HepG2 (cell line): ENCODE results near the gene OR4D9. TPM values are rescaled to one million over a fixed set of nuclear protein-coding genes. Genes with fewer than 3 reads are reported as not detected.

Experiments used
- AHR ChIP-seq: IDR thresholded peaks from 2 replicates; pipeline ENCODE4 v1.6.1; 2018; ENCODE audit warnings: missing genetic modification reagents, missing compliant biosample characterization
- FIP1L1 ChIP-seq: fragments of 200-400 bp; formaldehyde crosslinking; IDR thresholded peaks from 2 replicates; pipeline ENCODE4 v1.6.1; 2018; ENCODE audit warnings: low read depth, mild to moderate bottlenecking, low read length, moderate library complexity, borderline replicate concordance; ENCODE audit not compliant: insufficient read depth
- FOXP1 ChIP-seq, 2 experiments: fragments of 450-650 bp in 1 of 2; IDR thresholded peaks; 2 replicates each; pipeline ENCODE4 v1.6.1; 2017 to 2018; ENCODE audit warnings: antibody characterized with exemption in 1 of 2
- MAFG ChIP-seq: sonication (generic); formaldehyde crosslinking; IDR thresholded peaks from 2 replicates; pipeline ENCODE4 v1.5.1; 2020; ENCODE audit warnings: mild to moderate bottlenecking, missing genetic modification reagents
- MEIS1 ChIP-seq: sonication (generic); formaldehyde crosslinking; IDR thresholded peaks from 2 replicates; pipeline ENCODE4 v1.9.0; 2021; ENCODE audit warnings: mild to moderate bottlenecking, missing genetic modification reagents, moderate library complexity, borderline replicate concordance
- NFE2 ChIP-seq: sonication (generic); formaldehyde crosslinking; IDR thresholded peaks from 2 replicates; pipeline ENCODE4 v1.4.0; 2020; ENCODE audit warnings: missing genetic modification reagents
- POLR2AphosphoS5 ChIP-seq: IDR thresholded peaks from 2 replicates; pipeline ENCODE4 v1.6.1; 2012; ENCODE audit warnings: low read depth, low read length
- RBFOX2 ChIP-seq: fragments of 200-400 bp; formaldehyde crosslinking; IDR thresholded peaks from 2 replicates; pipeline ENCODE4 v1.6.1; 2017; ENCODE audit warnings: low read depth, mild to moderate bottlenecking, low read length
- SRSF4 ChIP-seq: fragments of 200-400 bp; formaldehyde crosslinking; IDR thresholded peaks from one replicate; pipeline ENCODE4 v1.6.1; 2018; ENCODE audit warnings: mild to moderate bottlenecking, low read depth, low read length, moderate library complexity; ENCODE audit not compliant: poor library complexity, severe bottlenecking
- ZBTB1 ChIP-seq: sonication (generic); formaldehyde crosslinking; IDR thresholded peaks from 2 replicates; pipeline ENCODE4 v1.4.0; 2020; ENCODE audit warnings: missing genetic modification reagents, borderline replicate concordance
- ZFP36L2 ChIP-seq: sonication (generic); formaldehyde crosslinking; IDR thresholded peaks from 2 replicates; pipeline ENCODE4 v1.4.0; 2020; ENCODE audit warnings: missing genetic modification reagents
- ZIK1 ChIP-seq: sonication (generic); formaldehyde crosslinking; IDR thresholded peaks from 2 replicates; pipeline ENCODE4 v1.5.0; 2020; ENCODE audit warnings: mild to moderate bottlenecking, low read depth, missing genetic modification reagents, borderline replicate concordance
- ZNF362 ChIP-seq: sonication (generic); formaldehyde crosslinking; IDR thresholded peaks from 2 replicates; pipeline ENCODE4 v1.4.0; 2020; ENCODE audit warnings: missing genetic modification reagents, mild to moderate bottlenecking, borderline replicate concordance
- ZNF432 ChIP-seq: sonication (generic); formaldehyde crosslinking; IDR thresholded peaks from 2 replicates; pipeline ENCODE4 v1.5.0; 2020; ENCODE audit warnings: missing genetic modification reagents, mild to moderate bottlenecking, borderline replicate concordance
- ZNF513 ChIP-seq: sonication (generic); formaldehyde crosslinking; conservative IDR thresholded peaks from 2 replicates; pipeline ENCODE4 v1.5.0; 2020; ENCODE audit warnings: missing genetic modification reagents
- ZNF605 ChIP-seq: sonication (generic); formaldehyde crosslinking; IDR thresholded peaks from 2 replicates; pipeline ENCODE4 v1.8.0; 2022; ENCODE audit warnings: mild to moderate bottlenecking, missing genetic modification reagents
- ZNF747 ChIP-seq: sonication (generic); formaldehyde crosslinking; IDR thresholded peaks from 2 replicates; pipeline ENCODE4 v1.8.1; 2023; ENCODE audit warnings: missing genetic modification reagents, mild to moderate bottlenecking, borderline replicate concordance
- ZNF75D ChIP-seq: sonication (generic); formaldehyde crosslinking; IDR thresholded peaks from 2 replicates; pipeline ENCODE4 v1.8.1; 2023; ENCODE audit warnings: missing genetic modification reagents, mild to moderate bottlenecking, borderline replicate concordance
- ZNF775 ChIP-seq: sonication (generic); formaldehyde crosslinking; IDR thresholded peaks from 2 replicates; pipeline ENCODE4 v1.4.0; 2020; ENCODE audit warnings: missing genetic modification reagents, mild to moderate bottlenecking, moderate library complexity, borderline replicate concordance
- ZNF784 ChIP-seq: sonication (generic); formaldehyde crosslinking; IDR thresholded peaks from 2 replicates; pipeline ENCODE4 v1.5.1; 2020; ENCODE audit warnings: missing genetic modification reagents, mild to moderate bottlenecking, borderline replicate concordance
- ZSCAN29 ChIP-seq: sonication (generic); formaldehyde crosslinking; conservative IDR thresholded peaks from 2 replicates; pipeline ENCODE4 v1.4.0; 2020; ENCODE audit warnings: mild to moderate bottlenecking, missing genetic modification reagents
- polyA plus RNA-seq, 8 experiments: library from polyadenylated mRNA; depleted of rRNA in 3 of 8; stranded (reverse) in 7 of 8; unstranded in 1 of 8; fragments of >200 nt; fragmentation: Illumina TruSeq in 4 of 8; extraction: Trizol in 4 of 8; gene quantifications; 2 replicates each; pipeline versions ENCODE4 v1.2.1 to v1.2.3, GENCODE V29; 2011 to 2016; ENCODE audit warnings: low read depth in 4 of 8, missing spikeins in 1 of 8, mixed read lengths in 1 of 8; ENCODE audit not compliant: insufficient read depth in 1 of 8
- total RNA-seq, 5 experiments: library from RNA; depleted of rRNA; stranded (reverse); fragments of >200 nt; fragmentation: Illumina TruSeq; extraction: Trizol; gene quantifications; 2 replicates each; pipeline ENCODE4 v1.2.3, GENCODE V29; 2016; ENCODE audit warnings: low read depth in 1 of 5
- TF ChIP-seq, protein P1 (sequence below): IDR thresholded peaks from 2 replicates; pipeline ENCODE4 v1.6.1; 2016
- TF ChIP-seq, protein P2 (sequence below): sonication (generic); formaldehyde crosslinking; IDR thresholded peaks from 2 replicates; pipeline ENCODE4 v1.5.0; 2020; ENCODE audit warnings: missing genetic modification reagents

Gene OR4D9
- total and polyA plus RNA-seq, 2 of the 13 experiments (the other 11 are each of a cell fraction or from before 2014, with no cell fraction given), result not detected

GRCh38 chr11:59556115-59556916 is 45.0 kb downstream of the OR4D9 start (continued):
- no peak for TF ChIP-seq ZBTB1 (CRISPR knock-in tag)
- TF ChIP-seq ZNF362 (CRISPR knock-in tag), result peak; percentile 20; the same call in 1 of the 2 replicates
- TF ChIP-seq POLR2AphosphoS5, result no peak
- TF ChIP-seq ZNF432 (CRISPR knock-in tag), result no peak
- TF ChIP-seq ZIK1 (CRISPR knock-in tag), result no peak
- no peak for TF ChIP-seq ZNF784 (CRISPR knock-in tag)
- TF ChIP-seq ZNF747 (CRISPR knock-in tag), result no peak
- TF ChIP-seq ZNF513 (CRISPR knock-in tag), result no peak
- TF ChIP-seq, protein P1, sequence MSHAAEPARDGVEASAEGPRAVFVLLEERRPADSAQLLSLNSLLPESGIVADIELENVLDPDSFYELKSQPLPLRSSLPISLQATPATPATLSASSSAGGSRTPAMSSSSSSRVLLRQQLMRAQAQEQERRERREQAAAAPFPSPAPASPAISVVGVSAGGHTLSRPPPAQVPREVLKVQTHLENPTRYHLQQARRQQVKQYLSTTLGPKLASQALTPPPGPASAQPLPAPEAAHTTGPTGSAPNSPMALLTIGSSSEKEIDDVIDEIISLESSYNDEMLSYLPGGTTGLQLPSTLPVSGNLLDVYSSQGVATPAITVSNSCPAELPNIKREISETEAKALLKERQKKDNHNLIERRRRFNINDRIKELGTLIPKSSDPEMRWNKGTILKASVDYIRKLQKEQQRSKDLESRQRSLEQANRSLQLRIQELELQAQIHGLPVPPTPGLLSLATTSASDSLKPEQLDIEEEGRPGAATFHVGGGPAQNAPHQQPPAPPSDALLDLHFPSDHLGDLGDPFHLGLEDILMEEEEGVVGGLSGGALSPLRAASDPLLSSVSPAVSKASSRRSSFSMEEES, result no peak
- no peak for TF ChIP-seq ZNF775
- no peak for TF ChIP-seq NFE2 (CRISPR knock-in tag)
- no peak for TF ChIP-seq RBFOX2
- TF ChIP-seq ZNF75D (CRISPR knock-in tag), result no peak
- no peak for TF ChIP-seq MAFG (CRISPR knock-in tag)
- TF ChIP-seq ZNF605, result peak; percentile 82
- TF ChIP-seq MEIS1 (CRISPR knock-in tag), result no peak
- TF ChIP-seq FOXP1 (IDR thresholded peaks at IDR 0.05), result no peak
- no peak for TF ChIP-seq FOXP1 (CRISPR knock-in tag; IDR thresholded peaks at IDR 0.05)
- no peak for TF ChIP-seq FIP1L1
- TF ChIP-seq, protein P2, sequence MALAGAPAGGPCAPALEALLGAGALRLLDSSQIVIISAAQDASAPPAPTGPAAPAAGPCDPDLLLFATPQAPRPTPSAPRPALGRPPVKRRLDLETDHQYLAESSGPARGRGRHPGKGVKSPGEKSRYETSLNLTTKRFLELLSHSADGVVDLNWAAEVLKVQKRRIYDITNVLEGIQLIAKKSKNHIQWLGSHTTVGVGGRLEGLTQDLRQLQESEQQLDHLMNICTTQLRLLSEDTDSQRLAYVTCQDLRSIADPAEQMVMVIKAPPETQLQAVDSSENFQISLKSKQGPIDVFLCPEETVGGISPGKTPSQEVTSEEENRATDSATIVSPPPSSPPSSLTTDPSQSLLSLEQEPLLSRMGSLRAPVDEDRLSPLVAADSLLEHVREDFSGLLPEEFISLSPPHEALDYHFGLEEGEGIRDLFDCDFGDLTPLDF, result no peak
- no peak for TF ChIP-seq ZFP36L2 (CRISPR knock-in tag)
- no peak; the same call in 1 of the 2 replicates for TF ChIP-seq ZSCAN29 (CRISPR knock-in tag)
- TF ChIP-seq AHR (CRISPR knock-in tag), result no peak
- TF ChIP-seq SRSF4, result no peak
